Type B pancreatic cell (in vitro differentiated cells): ENCODE results near the gene CCDC149. TPM values are rescaled to one million over a fixed set of nuclear protein-coding genes. Genes with fewer than 3 reads are reported as not detected.

Source experiments
- DNase-seq: peaks from one replicate; pipeline ENCODE4 v3.0.0; 2021; ENCODE audit warnings: mixed read lengths; ENCODE audit not compliant: unreplicated experiment; ENCODE audit errors: extremely low spot score
- H3K27ac Mint-ChIP-seq: 2 replicates; pipeline ENCODE4 v1.8.0; 2021; ENCODE audit warnings: mild to moderate bottlenecking, mixed read lengths
- H3K27me3 Mint-ChIP-seq: 2 replicates; pipeline ENCODE4 v1.8.0; 2021; ENCODE audit warnings: mixed read lengths
- H3K36me3 Mint-ChIP-seq: 2 replicates; pipeline ENCODE4 v1.8.0; 2021; ENCODE audit warnings: mixed read lengths
- H3K4me1 Mint-ChIP-seq: one replicate; pipeline ENCODE4 v1.8.0; 2021; ENCODE audit warnings: mixed read lengths; ENCODE audit not compliant: unreplicated experiment
- H3K4me3 Mint-ChIP-seq: 2 replicates; pipeline ENCODE4 v1.8.0; 2021; ENCODE audit warnings: mild to moderate bottlenecking, mixed read lengths
- H3K9me3 Mint-ChIP-seq: 2 replicates; pipeline ENCODE4 v1.8.0; 2021; ENCODE audit warnings: mixed read lengths
- CTCF ChIP-seq: fragments of 200-600 bp; sonication (generic); conservative IDR thresholded peaks from 2 replicates; pipeline ENCODE4 v1.5.0; 2021; ENCODE audit warnings: antibody characterized with exemption, mild to moderate bottlenecking
- total RNA-seq: library from RNA; stranded (reverse); gene quantifications from 2 replicates; pipeline ENCODE4 v1.2.1, GENCODE V29; 2021; ENCODE audit warnings: low replicate concordance

CCDC149 gene
- total RNA-seq, 1 donor from 2014 or later: 8.8 TPM

- Mint-ChIP-seq H3K36me3 (no peaks in the 10 kb centered on the region), H3K4me1 (no peaks in the 10 kb centered on the region), H3K27ac (no peak overlapping the region), H3K4me3 (no peak overlapping the region), H3K9me3 (no peaks in the 10 kb centered on the region), H3K27me3 (no peaks in the 10 kb centered on the region)
- no peak for DNase-seq
- no peak for TF ChIP-seq CTCF
These were observed 15.2 kb downstream of the CCDC149 start for GRCh38 chr4:24897639-24898038.

- Mint-ChIP-seq H3K27me3 (no peaks in the 10 kb centered on the region), H3K36me3 (no peaks in the 10 kb centered on the region), H3K9me3 (no peaks in the 10 kb centered on the region), H3K27ac (no peak overlapping the region), H3K4me3 (no peak overlapping the region), H3K4me1 (no peaks in the 10 kb centered on the region)
- DNase-seq: no peak
- TF ChIP-seq CTCF: no peak
These were observed 15.9 kb downstream of the CCDC149 start for GRCh38 chr4:24896977-24897376.

GRCh38 chr4:24896056-24896455, 16.8 kb downstream of the CCDC149 start:
- no peak for TF ChIP-seq CTCF
- no peaks in the 10 kb centered on the region for H3K4me1 Mint-ChIP-seq
- H3K27me3 Mint-ChIP-seq: no peaks in the 10 kb centered on the region
- H3K27ac Mint-ChIP-seq: no peak overlapping the region
- no peak overlapping the region for H3K4me3 Mint-ChIP-seq
- H3K36me3 Mint-ChIP-seq: no peaks in the 10 kb centered on the region
- no peak for DNase-seq
- no peaks in the 10 kb centered on the region for H3K9me3 Mint-ChIP-seq

GRCh38 chr4:24895461-24895860, 17.4 kb downstream of the CCDC149 start:
- H3K36me3 Mint-ChIP-seq: no peaks in the 10 kb centered on the region
- DNase-seq: no peak
- no peak for TF ChIP-seq CTCF
- no peak overlapping the region for H3K4me3 Mint-ChIP-seq
- H3K9me3 Mint-ChIP-seq: no peaks in the 10 kb centered on the region
- H3K4me1 Mint-ChIP-seq: no peaks in the 10 kb centered on the region
- no peaks in the 10 kb centered on the region for H3K27me3 Mint-ChIP-seq
- H3K27ac Mint-ChIP-seq: no peak overlapping the region

- Mint-ChIP-seq H3K4me1 (no peaks in the 10 kb centered on the region), H3K27ac (no peak overlapping the region), H3K36me3 (no peaks in the 10 kb centered on the region), H3K27me3 (no peaks in the 10 kb centered on the region), H3K9me3 (no peaks in the 10 kb centered on the region), H3K4me3 (no peak overlapping the region)
- no peak for DNase-seq
- TF ChIP-seq CTCF: no peak
These were observed 18.0 kb downstream of the CCDC149 start for GRCh38 chr4:24894846-24895245.

GRCh38 chr4:24894243-24894642, 18.6 kb downstream of the CCDC149 start:
- no peak overlapping the region for H3K4me3 Mint-ChIP-seq
- TF ChIP-seq CTCF: no peak

More at GRCh38 chr4:24894243-24894642, 18.6 kb downstream of the CCDC149 start:
- no peaks in the 10 kb centered on the region for H3K4me1 Mint-ChIP-seq
- no peak for DNase-seq
- H3K27ac Mint-ChIP-seq: no peak overlapping the region
- H3K27me3 Mint-ChIP-seq: no peaks in the 10 kb centered on the region
- no peaks in the 10 kb centered on the region for H3K36me3 Mint-ChIP-seq
- H3K9me3 Mint-ChIP-seq: no peaks in the 10 kb centered on the region
